GM18867 (cell line): Measurements from ENCODE around the gene ARL15.

ENCODE experiments used
- ATAC-seq: cut with Tn5 transposase; IDR thresholded peaks from one replicate; pipeline ENCODE4 v1.9.1; 2021; ENCODE audit warnings: mild to moderate bottlenecking, moderate library complexity; ENCODE audit not compliant: unreplicated experiment

ARL15 gene

GRCh38 chr5:53917826-53918225 lies 392.5 kb downstream of the ARL15 start:
- no peak for ATAC-seq

GRCh38 chr5:53917095-53917494 lies 393.3 kb downstream of the ARL15 start:
- ATAC-seq = no peak

- ATAC-seq = no peak
Observed at GRCh38 chr5:53915120-53915519, 395.3 kb downstream of the ARL15 start.

- no peak for ATAC-seq
Observed at GRCh38 chr5:53913941-53914340, 396.4 kb downstream of the ARL15 start.

- no peak for ATAC-seq
Observed at GRCh38 chr5:53908757-53909156, 401.6 kb downstream of the ARL15 start.

GRCh38 chr5:53907827-53908226 lies 402.5 kb downstream of the ARL15 start:
- no peak for ATAC-seq

- ATAC-seq = no peak
Observed at GRCh38 chr5:53906736-53907135, 403.6 kb downstream of the ARL15 start.

GRCh38 chr5:53902296-53902907 lies 408.0 kb downstream of the ARL15 start:
- no peak for ATAC-seq

- no peak for ATAC-seq
Observed at GRCh38 chr5:53900677-53901076, 409.7 kb downstream of the ARL15 start.

- no peak for ATAC-seq
Observed at GRCh38 chr5:53895091-53895683, 415.2 kb downstream of the ARL15 start.

GRCh38 chr5:53893626-53894025 lies 416.7 kb downstream of the ARL15 start:
- no peak for ATAC-seq

- no peak for ATAC-seq
Observed at GRCh38 chr5:53892224-53892623, 418.1 kb downstream of the ARL15 start.

GRCh38 chr5:53891159-53891558 lies 419.2 kb downstream of the ARL15 start:
- ATAC-seq = no peak

GRCh38 chr5:53890490-53890889 lies 419.9 kb downstream of the ARL15 start:
- no peak for ATAC-seq

GRCh38 chr5:53884844-53885243 lies 425.5 kb downstream of the ARL15 start:
- no peak for ATAC-seq

- ATAC-seq = no peak
Observed at GRCh38 chr5:53884417-53884816, 426.0 kb downstream of the ARL15 start.

GRCh38 chr5:53882676-53883031 lies 427.7 kb downstream of the ARL15 start:
- no peak for ATAC-seq

- ATAC-seq = no peak
Observed at GRCh38 chr5:53882006-53882675, 428.2 kb downstream of the ARL15 start.

GRCh38 chr5:53879708-53880323 lies 430.6 kb downstream of the ARL15 start:
- no peak for ATAC-seq

GRCh38 chr5:53878015-53878414 lies 432.4 kb downstream of the ARL15 start:
- no peak for ATAC-seq

- ATAC-seq = no peak
Observed at GRCh38 chr5:53877243-53877642, 433.1 kb downstream of the ARL15 start.

- ATAC-seq = no peak
Observed at GRCh38 chr5:53874409-53874808, 436.0 kb downstream of the ARL15 start.
